ENCODE data around the gene OR5T3.
"Not testable (repeated sequence)": the region's sequence is repeated elsewhere in the genome, so short reads cannot be mapped to it uniquely, and the experiment has no call there.

The OR5T3 gene

DNA sequence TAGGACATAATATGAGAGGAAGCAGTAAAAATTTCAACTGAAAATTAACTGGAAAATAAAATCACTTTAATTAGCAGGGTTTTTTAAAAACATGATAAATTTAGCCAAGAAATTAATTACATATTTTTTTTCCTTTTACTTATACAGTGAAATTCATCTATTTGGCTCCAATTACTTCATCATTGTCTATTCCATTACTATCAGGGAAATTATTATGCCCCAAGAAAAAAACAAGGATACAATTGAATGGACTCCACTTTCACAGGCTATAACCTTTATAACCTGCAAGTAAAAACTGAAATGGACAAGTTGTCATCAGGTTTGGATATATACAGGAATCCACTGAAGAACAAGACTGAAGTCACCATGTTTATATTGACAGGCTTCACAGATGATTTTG lies at the start of gene OR5T3:
OR5T3 (plus strand) TSS at position 301 of the 400 bp plus-strand sequence; CDS start at position 301, 0 bp downstream.
- no peak for DNase-seq (ENCODE audit: low spot score)

- no peak for DNase-seq (ENCODE audit: low spot score)
Observed at GRCh38 chr11:56207790-56208189, 44.3 kb upstream of the OR5T3 start.

DNA sequence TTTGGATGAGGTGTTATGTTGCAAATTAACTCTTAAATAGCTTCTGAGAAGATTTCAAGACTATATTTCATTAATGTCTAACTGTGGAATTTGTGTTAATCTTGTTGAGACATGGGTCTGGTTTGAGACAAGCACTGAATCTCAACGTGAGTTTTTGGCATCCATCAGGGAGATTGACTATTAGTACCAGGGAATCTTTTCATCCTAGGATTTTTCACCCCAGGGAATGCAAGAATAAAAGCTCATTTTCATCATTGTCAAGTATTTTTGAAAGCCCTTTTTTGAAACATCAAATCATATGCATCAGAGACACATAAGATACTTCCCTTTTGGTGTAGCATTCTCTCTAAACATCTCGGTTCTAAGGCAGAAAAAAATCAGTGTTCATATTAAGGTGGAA lies 37.5 kb upstream of the OR5T3 start:
- DNase-seq (ENCODE audit: low spot score): no peak

GRCh38 chr11:56219735-56220134 lies 32.3 kb upstream of the OR5T3 start:
- DNase-seq (ENCODE audit: low spot score): not testable (repeated sequence)

DNA sequence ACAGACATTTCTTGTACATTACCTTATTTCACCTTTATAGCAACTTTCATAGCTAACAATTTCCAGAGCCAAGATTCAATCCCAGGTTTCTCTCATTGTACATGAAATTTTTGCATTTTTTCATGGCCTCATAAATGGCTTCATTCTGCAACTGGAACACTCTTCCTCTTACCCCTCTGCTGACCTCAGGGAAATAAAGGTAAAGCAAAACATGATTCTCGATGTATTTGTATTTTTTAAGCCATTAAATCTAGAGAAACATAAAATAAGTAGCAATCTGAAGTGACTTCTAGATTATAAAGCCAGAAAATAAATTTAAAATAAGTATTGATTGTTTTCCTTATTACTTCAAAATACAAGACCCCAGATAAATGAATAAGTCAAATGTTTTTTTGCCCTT lies 17.9 kb upstream of the OR5T3 start, which contains the start of gene OR5T2:
OR5T2 (minus strand) TSS at position 101 of the 400 bp plus-strand sequence. CDS start 1,193 bp downstream, outside the sequence.
- DNase-seq (ENCODE audit: low spot score): no peak

GRCh38 chr11:56271092-56271491 lies 19.0 kb downstream of the OR5T3 start:
- no peak for DNase-seq (ENCODE audit: low spot score)

DNA sequence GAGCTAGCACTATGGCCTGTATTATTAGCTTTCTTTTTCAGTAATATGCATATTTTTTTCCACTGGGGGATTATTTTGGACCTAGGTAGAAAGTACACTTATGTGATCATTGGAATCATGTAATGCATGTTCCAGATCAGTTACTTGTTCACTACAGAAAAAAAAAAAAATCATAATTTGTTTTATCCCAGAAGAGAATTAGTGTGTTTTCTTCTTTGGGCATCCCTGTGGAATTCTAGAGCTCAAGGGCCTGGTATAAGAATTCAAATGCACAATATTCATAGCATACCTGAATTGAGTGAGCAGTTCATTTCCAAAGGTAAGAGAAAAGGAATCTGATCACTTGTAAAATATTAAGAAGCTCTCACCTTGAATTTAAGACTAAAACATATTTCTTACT lies 21.8 kb downstream of the OR5T3 start, which contains the start of gene OR5T1:
OR5T1 (plus strand) TSS at position 301 of the 400 bp plus-strand sequence. CDS start 1,485 bp downstream, outside the sequence.
- DNase-seq (ENCODE audit: low spot score): no peak

GRCh38 chr11:56292154-56292553 lies 40.1 kb downstream of the OR5T3 start, which contains the start of gene OR8H1:
TSS of gene OR8H1 (minus strand) at chr11:56292254. CDS start at chr11:56291062, 1,192 bp downstream.
- DNase-seq (ENCODE audit: low spot score): no peak

DNA sequence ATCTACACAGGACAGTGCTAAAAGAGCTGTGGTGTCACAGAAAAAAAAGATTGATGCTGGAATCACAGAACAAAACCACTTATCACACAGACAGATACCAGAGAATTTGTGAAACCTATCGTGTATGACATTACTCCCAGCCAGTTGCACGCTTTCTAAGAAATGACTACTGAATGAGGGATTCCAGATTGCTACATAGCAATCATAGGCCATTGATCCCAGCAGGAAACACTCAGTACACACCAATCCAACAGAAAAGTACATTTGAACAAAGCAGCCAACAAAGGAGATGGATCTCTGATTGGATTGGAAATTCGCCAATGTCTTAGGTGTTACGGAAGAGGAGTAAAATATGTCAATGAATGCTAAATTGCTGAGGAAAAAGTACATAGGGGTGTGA lies 44.8 kb downstream of the OR5T3 start:
- DNase-seq (ENCODE audit: low spot score): no peak
